Ishikawa (cell line): Measurements from ENCODE around the gene ZNF737.

Experiments used
- CEBPB ChIP-seq: IDR thresholded peaks from 2 replicates; pipeline ENCODE4 v1.6.1; 2012
- EGR1 ChIP-seq: IDR thresholded peaks from 2 replicates; pipeline ENCODE4 v1.6.1; 2012
- FOXM1 ChIP-seq: IDR thresholded peaks from 2 replicates; pipeline ENCODE4 v1.6.1; 2012; ENCODE audit warnings: low read depth, borderline replicate concordance
- RAD21 ChIP-seq: IDR thresholded peaks from 2 replicates; pipeline ENCODE4 v1.6.1; 2012; ENCODE audit warnings: low read depth
- REST ChIP-seq: IDR thresholded peaks from 2 replicates; pipeline ENCODE4 v1.6.1; 2012; ENCODE audit warnings: low read depth, mild to moderate bottlenecking
- TAF1 ChIP-seq: IDR thresholded peaks from 2 replicates; pipeline ENCODE4 v1.6.1; 2012; ENCODE audit warnings: low read depth, mild to moderate bottlenecking
- TCF12 ChIP-seq: IDR thresholded peaks from 2 replicates; pipeline ENCODE4 v1.6.1; 2012; ENCODE audit warnings: low read depth
- YY1 ChIP-seq: IDR thresholded peaks from 2 replicates; pipeline ENCODE4 v1.6.1; 2012; ENCODE audit warnings: low read depth
- TF ChIP-seq, protein P1 (sequence below): IDR thresholded peaks from 2 replicates; pipeline ENCODE4 v1.6.1; 2012

DNA sequence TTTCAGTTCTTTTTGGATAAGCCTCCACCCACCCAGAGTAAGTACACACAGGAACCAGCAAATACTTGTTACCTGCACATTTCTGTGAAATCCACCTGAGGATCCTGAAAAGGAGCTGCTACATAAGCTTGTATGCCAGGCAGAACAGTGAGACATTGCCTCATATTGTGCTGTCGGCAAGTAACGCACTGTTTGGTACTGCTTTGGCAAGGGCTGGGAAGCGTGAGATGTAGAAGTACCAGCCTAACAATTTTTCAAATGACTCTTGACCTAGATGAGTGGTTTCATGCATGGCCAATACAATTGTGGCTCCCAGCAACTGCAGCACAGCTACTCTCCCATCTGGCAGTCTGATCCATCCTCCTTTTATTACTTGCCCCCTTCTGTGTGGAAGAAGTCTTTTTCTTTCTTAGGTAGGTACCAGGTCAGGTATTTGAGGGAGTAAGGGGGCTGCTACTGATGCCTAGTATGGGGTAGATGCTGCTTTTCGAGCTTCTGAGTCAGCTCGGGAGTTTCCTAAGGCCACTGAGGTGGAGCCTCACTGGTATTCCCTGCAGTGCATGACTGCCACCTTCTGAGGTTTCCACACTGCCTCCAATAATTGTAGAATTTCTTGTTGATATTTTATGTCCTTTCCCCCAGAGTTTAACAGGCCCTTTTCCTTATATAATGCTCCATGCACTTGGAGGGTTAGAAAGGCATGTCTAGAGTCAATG is 52.2 kb downstream of the ZNF737 start:
- TF ChIP-seq, protein P1, sequence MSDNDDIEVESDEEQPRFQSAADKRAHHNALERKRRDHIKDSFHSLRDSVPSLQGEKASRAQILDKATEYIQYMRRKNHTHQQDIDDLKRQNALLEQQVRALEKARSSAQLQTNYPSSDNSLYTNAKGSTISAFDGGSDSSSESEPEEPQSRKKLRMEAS = no peak
- no peak for TF ChIP-seq CEBPB
- no peak for TF ChIP-seq YY1
- no peak for TF ChIP-seq REST
- no peak for TF ChIP-seq EGR1
- no peak for TF ChIP-seq TCF12
- no peak for TF ChIP-seq TAF1
- TF ChIP-seq RAD21 = no peak
- TF ChIP-seq FOXM1 = no peak
